ENCODE results near the gene CACNA1B.

DNA sequence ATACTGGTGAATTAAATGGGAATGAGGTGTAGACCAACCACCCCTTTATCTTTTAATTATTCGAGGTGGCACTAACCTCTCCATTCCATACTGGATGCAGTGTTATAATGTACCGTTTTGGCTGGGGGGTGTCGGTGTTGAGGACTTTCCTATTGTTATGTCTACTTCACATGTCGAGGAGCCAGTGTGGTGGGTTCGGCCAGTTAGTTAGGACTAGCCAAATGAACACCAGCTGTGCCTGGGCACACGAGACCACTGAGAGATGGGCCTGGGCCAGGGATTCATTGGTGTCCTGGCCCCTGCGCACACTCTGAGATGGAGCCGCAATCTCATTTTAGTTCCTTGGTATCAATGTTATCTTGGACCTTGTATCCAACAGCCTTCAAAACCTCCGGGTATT, 186.2 kb downstream of the CACNA1B start:
- TF ChIP-seq, protein P1, sequence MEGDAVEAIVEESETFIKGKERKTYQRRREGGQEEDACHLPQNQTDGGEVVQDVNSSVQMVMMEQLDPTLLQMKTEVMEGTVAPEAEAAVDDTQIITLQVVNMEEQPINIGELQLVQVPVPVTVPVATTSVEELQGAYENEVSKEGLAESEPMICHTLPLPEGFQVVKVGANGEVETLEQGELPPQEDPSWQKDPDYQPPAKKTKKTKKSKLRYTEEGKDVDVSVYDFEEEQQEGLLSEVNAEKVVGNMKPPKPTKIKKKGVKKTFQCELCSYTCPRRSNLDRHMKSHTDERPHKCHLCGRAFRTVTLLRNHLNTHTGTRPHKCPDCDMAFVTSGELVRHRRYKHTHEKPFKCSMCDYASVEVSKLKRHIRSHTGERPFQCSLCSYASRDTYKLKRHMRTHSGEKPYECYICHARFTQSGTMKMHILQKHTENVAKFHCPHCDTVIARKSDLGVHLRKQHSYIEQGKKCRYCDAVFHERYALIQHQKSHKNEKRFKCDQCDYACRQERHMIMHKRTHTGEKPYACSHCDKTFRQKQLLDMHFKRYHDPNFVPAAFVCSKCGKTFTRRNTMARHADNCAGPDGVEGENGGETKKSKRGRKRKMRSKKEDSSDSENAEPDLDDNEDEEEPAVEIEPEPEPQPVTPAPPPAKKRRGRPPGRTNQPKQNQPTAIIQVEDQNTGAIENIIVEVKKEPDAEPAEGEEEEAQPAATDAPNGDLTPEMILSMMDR (conservative IDR thresholded peaks at IDR 0.05 in 1 of 2, IDR thresholded peaks at IDR 0.05 in 1 of 2; ENCODE audit: extremely low read depth in 1 of 2, insufficient read depth in 1 of 2, low read depth in 1 of 2, low read length in 2 of 2): no peak
- TF ChIP-seq EZH2 (IDR thresholded peaks at IDR 0.05; ENCODE audit: borderline replicate concordance, low read length): no peak

Data from mammary epithelial cell (primary cell).